ENCODE measurements around the gene MYEF2. TPM values are rescaled to one million over a fixed set of nuclear protein-coding genes. Genes with fewer than 3 reads are reported as not detected.

The MYEF2 gene
- total RNA-seq, 6 donors from 2014 or later: 12.6 to 44.0 (median 28.0) TPM

DNA sequence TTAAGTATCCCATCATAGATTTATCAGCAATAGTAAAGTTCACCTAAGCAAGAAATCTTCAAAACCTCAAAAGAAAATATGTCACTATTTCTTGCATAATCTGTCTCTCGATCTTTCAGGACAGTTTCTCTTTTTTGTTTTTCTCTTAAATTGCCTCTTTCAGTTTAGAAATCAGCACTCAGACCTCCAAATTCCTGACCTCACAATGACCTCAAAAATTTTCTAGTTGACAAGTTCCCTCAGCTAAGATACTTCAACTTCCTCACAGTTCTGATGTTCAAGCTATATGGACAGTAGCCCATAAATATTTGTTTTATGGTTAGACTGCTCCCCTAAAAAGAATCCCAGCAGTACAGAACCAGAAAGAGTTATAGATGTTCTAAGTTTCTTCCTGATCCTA, 33.2 kb downstream of the MYEF2 start:
- 27 to 32% methylated on average over 1 of the region's 1 CpG for WGBS, 2 donors
- Histone ChIP-seq H3K36me3 (no peaks in the 10 kb centered on the region), H3K27me3 (no peaks in the 10 kb centered on the region), H3K27ac (no peak overlapping the region), H3K4me1 (no peaks in the 10 kb centered on the region), H3K9me3 (no peaks in the 10 kb centered on the region), H3K4me3 (no peak overlapping the region)
- DNase-seq: no peak
- no peak for ATAC-seq (ENCODE audit: low FRiP score in 2 of 2)
- no peak for TF ChIP-seq POLR2AphosphoS5 (IDR thresholded peaks at IDR 0.05)
- no peak for TF ChIP-seq POLR2A (IDR thresholded peaks at IDR 0.05)
- no peak for TF ChIP-seq CTCF (IDR thresholded peaks at IDR 0.05)
- no peak for TF ChIP-seq EP300 (IDR thresholded peaks at IDR 0.05)

- Histone ChIP-seq H3K36me3 (no peaks in the 10 kb centered on the region), H3K4me1 (no peaks in the 10 kb centered on the region), H3K27ac (no peak overlapping the region), H3K9me3 (no peaks in the 10 kb centered on the region), H3K4me3 (no peak overlapping the region), H3K27me3 (no peaks in the 10 kb centered on the region)
- WGBS, 2 donors: 83 to 97% methylated on average over 1 of the region's 1 CpG
- DNase-seq: no peak
- no peak for ATAC-seq (ENCODE audit: low FRiP score in 2 of 2)
- TF ChIP-seq EP300 (IDR thresholded peaks at IDR 0.05): no peak
- no peak for TF ChIP-seq CTCF (IDR thresholded peaks at IDR 0.05)
These were observed 34.2 kb downstream of the MYEF2 start for GRCh38 chr15:48143856-48144255.

DNA sequence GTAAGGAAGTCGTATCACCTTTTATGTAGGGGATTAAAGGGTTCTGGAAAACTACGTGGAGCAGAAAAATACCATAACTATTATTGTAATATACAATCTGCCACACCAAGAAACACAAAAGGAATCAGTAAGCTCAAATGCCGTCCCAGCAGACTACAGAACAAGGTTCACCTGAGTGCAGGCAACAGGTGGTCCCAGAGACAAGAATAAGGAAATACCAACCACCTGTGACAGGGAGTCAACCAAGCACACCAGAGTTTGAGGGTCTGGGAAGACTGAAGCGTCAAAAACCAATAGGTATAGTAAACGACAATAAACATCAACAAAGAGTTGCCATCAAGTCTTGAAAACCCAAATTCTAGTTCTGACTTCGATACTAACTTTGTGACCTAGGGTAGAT, 45.2 kb downstream of the MYEF2 start:
- H3K27ac ChIP-seq: no peak overlapping the region
- H3K4me1 ChIP-seq: no peaks in the 10 kb centered on the region
- no peaks in the 10 kb centered on the region for H3K27me3 ChIP-seq
- no peaks in the 10 kb centered on the region for H3K36me3 ChIP-seq
- no peak for ATAC-seq (ENCODE audit: low FRiP score in 2 of 2)
- H3K4me3 ChIP-seq: no peak overlapping the region
- TF ChIP-seq POLR2AphosphoS5 (IDR thresholded peaks at IDR 0.05) (no peak), POLR2A (IDR thresholded peaks at IDR 0.05) (no peak), CTCF (IDR thresholded peaks at IDR 0.05) (no peak), EP300 (IDR thresholded peaks at IDR 0.05) (no peak)
- no peak for DNase-seq
- WGBS, 2 donors: 89 to 90% methylated on average over 6 of the region's 6 CpGs
- no peaks in the 10 kb centered on the region for H3K9me3 ChIP-seq

DNA sequence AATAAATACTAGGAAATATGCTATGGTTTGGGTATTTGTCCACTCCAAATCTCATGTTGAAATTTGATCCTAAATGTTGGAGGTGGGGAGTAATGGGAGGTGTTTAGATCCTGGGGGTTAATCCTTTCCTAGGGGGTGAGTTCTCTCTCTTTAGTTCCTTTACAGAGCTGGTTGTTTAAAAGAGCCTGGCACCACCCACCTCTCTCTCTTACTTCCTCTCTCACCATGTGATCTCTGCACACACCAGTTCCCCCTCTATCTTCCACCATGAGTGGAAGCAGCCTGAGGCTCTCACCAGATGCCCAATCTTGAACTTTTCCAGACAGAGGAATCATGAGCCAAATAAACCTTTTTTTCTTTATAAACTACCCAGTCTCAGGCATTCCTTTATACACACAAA, 46.8 kb downstream of the MYEF2 start:
- H3K4me1 ChIP-seq: no peaks in the 10 kb centered on the region
- no peaks in the 10 kb centered on the region for H3K36me3 ChIP-seq
- DNase-seq (no peak), ATAC-seq (ENCODE audit: low FRiP score in 2 of 2) (no peak)
- no peaks in the 10 kb centered on the region for H3K27me3 ChIP-seq
- no peak overlapping the region for H3K27ac ChIP-seq
- no peak for TF ChIP-seq POLR2A (IDR thresholded peaks at IDR 0.05)
- no peak for TF ChIP-seq EP300 (IDR thresholded peaks at IDR 0.05)
- no peak for TF ChIP-seq POLR2AphosphoS5 (IDR thresholded peaks at IDR 0.05)
- no peak for TF ChIP-seq CTCF (IDR thresholded peaks at IDR 0.05)
- no peaks in the 10 kb centered on the region for H3K9me3 ChIP-seq
- H3K4me3 ChIP-seq: no peak overlapping the region

DNA sequence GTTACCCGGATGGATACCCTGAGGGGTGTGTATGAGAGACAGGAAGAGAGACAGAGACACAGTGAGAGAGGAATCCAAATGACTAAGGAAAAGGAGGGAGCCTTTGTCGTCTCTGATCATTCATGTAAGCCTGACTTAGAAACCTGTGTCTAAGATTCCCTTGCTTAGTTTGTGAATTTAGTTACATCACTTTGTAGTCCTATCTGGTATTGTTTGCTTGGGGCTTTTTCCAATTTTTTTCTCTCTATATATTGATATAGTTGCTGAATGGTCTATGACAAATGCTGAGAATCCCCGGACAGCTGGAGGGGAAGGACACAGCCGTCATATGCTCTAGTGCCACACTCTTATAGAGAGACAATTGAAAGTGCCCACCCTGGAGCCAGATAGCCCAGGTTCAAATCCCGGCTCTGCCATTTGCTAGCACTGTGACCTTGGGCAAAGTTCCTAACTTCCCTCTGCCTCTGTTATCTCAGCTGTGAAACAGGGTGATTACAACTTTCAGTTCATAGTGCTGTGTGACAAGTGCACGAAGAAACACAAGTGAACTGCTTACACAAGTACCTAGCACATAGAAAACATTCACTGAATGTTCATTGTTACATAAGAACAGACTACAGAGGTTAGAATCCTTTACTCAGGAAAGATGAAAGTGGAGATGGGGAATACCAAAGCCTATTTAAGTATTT, 51.3 kb downstream of the MYEF2 start:
- ATAC-seq (ENCODE audit: low FRiP score in 2 of 2): no peak
- 82 to 87% methylated on average over 6 of the region's 6 CpGs for WGBS, 2 donors

More for the DNA sequence above, 51.3 kb downstream of the MYEF2 start:
- DNase-seq: no peak
- H3K27me3 ChIP-seq: no peaks in the 10 kb centered on the region
- no peaks in the 10 kb centered on the region for H3K4me1 ChIP-seq
- H3K36me3 ChIP-seq: no peaks in the 10 kb centered on the region
- H3K27ac ChIP-seq: no peak overlapping the region
- TF ChIP-seq CTCF (IDR thresholded peaks at IDR 0.05) (no peak), POLR2A (IDR thresholded peaks at IDR 0.05) (no peak), EP300 (IDR thresholded peaks at IDR 0.05) (no peak), POLR2AphosphoS5 (IDR thresholded peaks at IDR 0.05) (no peak)
- no peaks in the 10 kb centered on the region for H3K9me3 ChIP-seq
- H3K4me3 ChIP-seq: no peak overlapping the region
